GM12878 (cell line): ENCODE data around the gene CLEC4G. TPM values are rescaled to one million over a fixed set of nuclear protein-coding genes. Genes with fewer than 3 reads are reported as not detected.

Source experiments
- ATAC-seq: fragments of 200-7000 bp; cut with Tn5 transposase; 3 replicates; pipeline ENCODE4 v1.9.1; 2020; ENCODE audit warnings: mild to moderate bottlenecking, moderate library complexity
- BruUV-seq: library from RNA; stranded (reverse); fragments of 400-500 nt; replicated peaks from 2 replicates; lab custom pipeline; 2021; lab: Mats Ljungman, UMichigan
- CTCF ChIA-PET: fragments of 300-600 bp; sonication (Branson Sonifier 250); formaldehyde crosslinking; extraction: SDS; loops from one replicate; lab custom pipeline; 2021; ENCODE audit warnings: inconsistent platforms; lab: Yijun Ruan, JAX
- POLR2A ChIA-PET: fragments of 350-600 bp; formaldehyde crosslinking; extraction: SDS; loops from one replicate; lab custom pipeline; 2021; ENCODE audit warnings: inconsistent platforms; lab: Charles Lee
- RAD21 ChIA-PET: fragments of 300-600 bp; sonication (Branson Sonifier 250); formaldehyde crosslinking; loops from one replicate; lab custom pipeline; 2023; ENCODE audit warnings: antibody characterized with exemption; ENCODE audit not compliant: unreplicated experiment; lab: Charles Lee
- SMC1A ChIA-PET: fragments of 300-600 bp; sonication (Branson Sonifier 250); formaldehyde crosslinking; loops from one replicate; lab custom pipeline; 2023; ENCODE audit not compliant: unreplicated experiment, uncharacterized antibody; lab: Charles Lee
- DNase-seq: peaks from one replicate; pipeline ENCODE4 v3.0.0-alpha.2; 2011; ENCODE audit warnings: low read depth, low spot score
- FAIRE-seq: peaks from 3 replicates; lab custom pipeline; 2011; peaks lifted over from hg19 to GRCh38; lab: Jason Lieb, UNC
- H2AFZ ChIP-seq: 2 replicates; pipeline ENCODE4 v1.6.0; 2011; ENCODE audit warnings: low read depth, low read length, control low read depth; ENCODE audit not compliant: control insufficient read depth
- H3K27ac ChIP-seq: 2 replicates; pipeline ENCODE4 v1.5.1; 2011; ENCODE audit warnings: control low read depth; ENCODE audit not compliant: control insufficient read depth, insufficient read depth
- H3K27me3 ChIP-seq, 2 experiments: replicated peaks in 1 of 2; 2 replicates each; pipeline versions ENCODE4 v1.6.0 to v1.6.1; 2011; ENCODE audit warnings: low read length in 1 of 2; ENCODE audit not compliant: control insufficient read depth in 2 of 2, insufficient read depth in 2 of 2
- H3K36me3 ChIP-seq, 2 experiments: 2 replicates each; pipeline ENCODE4 v1.5.1; 2011; ENCODE audit warnings: low read length in 1 of 2; ENCODE audit not compliant: control insufficient read depth in 2 of 2, insufficient read depth in 2 of 2
- H3K4me1 ChIP-seq: 2 replicates; pipeline ENCODE4 v1.6.1; 2011; ENCODE audit warnings: mild to moderate bottlenecking, low read length, moderate library complexity, mixed read lengths; ENCODE audit not compliant: control insufficient read depth, insufficient read depth
- H3K4me2 ChIP-seq: 2 replicates; pipeline ENCODE4 v1.6.0; 2011; ENCODE audit warnings: control low read depth; ENCODE audit not compliant: control insufficient read depth, insufficient read depth
- H3K4me3 ChIP-seq: fragments of 200-600 bp; sonication (generic); 2 replicates; pipeline ENCODE4 v1.5.1; 2016
- H3K79me2 ChIP-seq: 2 replicates; pipeline ENCODE4 v1.6.0; 2011; ENCODE audit warnings: low read length; ENCODE audit not compliant: control insufficient read depth, insufficient read depth
- H3K9ac ChIP-seq: 2 replicates; pipeline ENCODE4 v1.8.0; 2011; ENCODE audit warnings: low read length, control low read depth, mixed read lengths; ENCODE audit not compliant: control insufficient read depth, insufficient read depth
- H3K9me3 ChIP-seq: replicated peaks from 3 replicates; pipeline ENCODE4 v1.5.1; 2011; ENCODE audit warnings: mild to moderate bottlenecking, low read length; ENCODE audit not compliant: control insufficient read depth, insufficient read depth
- H4K20me1 ChIP-seq: 2 replicates; pipeline ENCODE4 v1.6.0; 2011; ENCODE audit not compliant: control insufficient read depth, insufficient read depth
- BMI1 ChIP-seq: fragments of 450-650 bp; IDR thresholded peaks from 2 replicates; pipeline ENCODE4 v1.6.1; 2016; ENCODE audit warnings: mild to moderate bottlenecking, moderate library complexity, borderline replicate concordance
- E2F8 ChIP-seq: fragments of 450-650 bp; IDR thresholded peaks from 2 replicates; pipeline ENCODE4 v1.6.1; 2018; ENCODE audit warnings: mild to moderate bottlenecking, low read depth, moderate library complexity; ENCODE audit not compliant: partially characterized antibody
- SREBF2 ChIP-seq: IDR thresholded peaks from 2 replicates; pipeline ENCODE4 v1.6.1; 2012; ENCODE audit warnings: mild to moderate bottlenecking, low read length
- YBX1 ChIP-seq: fragments of 450-650 bp; IDR thresholded peaks from 2 replicates; pipeline ENCODE4 v1.6.1; 2016; ENCODE audit warnings: antibody characterized with exemption
- ZBTB11 ChIP-seq: fragments of 450-650 bp; formaldehyde crosslinking; IDR thresholded peaks from 2 replicates; pipeline ENCODE4 v1.5.0; 2022; ENCODE audit warnings: mild to moderate bottlenecking, missing genetic modification characterization
- ZSCAN29 ChIP-seq: fragments of 450-650 bp; IDR thresholded peaks from 2 replicates; pipeline ENCODE4 v1.6.1; 2017; ENCODE audit warnings: mild to moderate bottlenecking, moderate library complexity
- WGBS: methylation state at CpG from one replicate; pipeline ENCODE4 v1.1.6; 2016; ENCODE audit warnings: low lambda C conversion rate; ENCODE audit not compliant: insufficient replicate concordance, insufficient coverage; ENCODE audit errors: missing lambda C conversion rate; 5-methylcytosine and 5-hydroxymethylcytosine counted together
- in situ Hi-C: fragments of 300-500 bp; cut with MboI; formaldehyde crosslinking; loops from 9 replicates; pipeline ENCODE4 v1.14.3; 2018; ENCODE audit warnings: mixed read lengths
- intact Hi-C: fragments of 100-400 bp; cut with micrococcal nuclease; formaldehyde crosslinking; loops from one replicate; pipeline ENCODE4 v1.14.2; 2022; ENCODE audit not compliant: unreplicated experiment
- polyA plus RNA-seq, 11 experiments: library from polyadenylated mRNA; depleted of rRNA in 4 of 11; unstranded in 6 of 11; stranded (reverse) in 5 of 11; fragments of >200 nt; fragmentation: Nextera tagmentation in 4 of 11; fragmentation: Illumina TruSeq in 1 of 11; extraction: Ambion mirVana in 4 of 11; extraction: Trizol in 1 of 11; gene quantifications; 1 replicate in 1 of 11; 2 replicates in 10 of 11; pipeline versions ENCODE4 v1.2.1 to v1.2.3, GENCODE V29; 2011 to 2016; ENCODE audit warnings: inconsistent platforms in 2 of 11, missing spikeins in 2 of 11, low read depth in 1 of 11
- total RNA-seq, 4 experiments: library from RNA; depleted of rRNA in 3 of 4; stranded (reverse); fragments of >200 nt in 3 of 4; fragmentation: Illumina TruSeq in 1 of 4; extraction: Trizol in 1 of 4; gene quantifications; 2 replicates each; pipeline versions ENCODE4 v1.2.1 to v1.2.3, GENCODE V29; 2013 to 2021
- TF ChIP-seq, protein P1 (sequence below), 3 experiments: IDR thresholded peaks in 2 of 3; conservative IDR thresholded peaks in 1 of 3; 2 replicates each; pipeline ENCODE4 v1.5.1; 2011; ENCODE audit warnings: low read depth in 3 of 3, low read length in 3 of 3, mild to moderate bottlenecking in 3 of 3, control low read depth in 2 of 3, moderate library complexity in 2 of 3, inconsistent platforms in 1 of 3, mixed read lengths in 1 of 3; ENCODE audit not compliant: control insufficient read depth in 2 of 3, insufficient read depth in 1 of 3; ENCODE audit errors: extremely low read depth in 1 of 3

The CLEC4G gene
- total and polyA plus RNA-seq, 10 of the 15 experiments (the other 5 are each of a cell fraction or from before 2014, with no cell fraction given): 0.04 TPM; not detected in 9

GRCh38 chr19:7729211-7729610, 2.7 kb downstream of the CLEC4G start:
- in situ Hi-C loops: no loop called here
- DNase-seq (no peak), FAIRE-seq (no peak), ATAC-seq (peak; percentile 59)
- RAD21 ChIA-PET: interaction anchor here (0.8 to 1.2 kb wide), 2 partner anchors 48 to 71 kb away, joined by 3 read pairs; partner anchors contain the start of gene TRAPPC5
- Histone ChIP-seq H3K79me2 (no peaks in the 10 kb centered on the region), H4K20me1 (no peaks in the 10 kb centered on the region), H3K27ac (no peak overlapping the region), H3K4me2 (no peak overlapping the region), H3K9ac (no peak overlapping the region), H3K4me1 (no peaks in the 10 kb centered on the region; the same call in none of the 2 replicates), H3K4me3 (no peak overlapping the region), H3K9me3 (no peaks in the 10 kb centered on the region; the same call in 2 of the 3 replicates), H3K27me3 (peaks cover 4% of the 10 kb centered on the region in 2 experiments; a peak in 3 of 4 replicates), H2AFZ (no peak overlapping the region), H3K36me3 (no peaks in the 10 kb centered on the region)
- CTCF ChIA-PET: no interaction called here
- TF ChIP-seq YBX1: no peak
- no peak for TF ChIP-seq ZSCAN29
- no peak for TF ChIP-seq SREBF2
- TF ChIP-seq ZBTB11 (CRISPR knock-in tag): no peak
- TF ChIP-seq, protein P1, sequence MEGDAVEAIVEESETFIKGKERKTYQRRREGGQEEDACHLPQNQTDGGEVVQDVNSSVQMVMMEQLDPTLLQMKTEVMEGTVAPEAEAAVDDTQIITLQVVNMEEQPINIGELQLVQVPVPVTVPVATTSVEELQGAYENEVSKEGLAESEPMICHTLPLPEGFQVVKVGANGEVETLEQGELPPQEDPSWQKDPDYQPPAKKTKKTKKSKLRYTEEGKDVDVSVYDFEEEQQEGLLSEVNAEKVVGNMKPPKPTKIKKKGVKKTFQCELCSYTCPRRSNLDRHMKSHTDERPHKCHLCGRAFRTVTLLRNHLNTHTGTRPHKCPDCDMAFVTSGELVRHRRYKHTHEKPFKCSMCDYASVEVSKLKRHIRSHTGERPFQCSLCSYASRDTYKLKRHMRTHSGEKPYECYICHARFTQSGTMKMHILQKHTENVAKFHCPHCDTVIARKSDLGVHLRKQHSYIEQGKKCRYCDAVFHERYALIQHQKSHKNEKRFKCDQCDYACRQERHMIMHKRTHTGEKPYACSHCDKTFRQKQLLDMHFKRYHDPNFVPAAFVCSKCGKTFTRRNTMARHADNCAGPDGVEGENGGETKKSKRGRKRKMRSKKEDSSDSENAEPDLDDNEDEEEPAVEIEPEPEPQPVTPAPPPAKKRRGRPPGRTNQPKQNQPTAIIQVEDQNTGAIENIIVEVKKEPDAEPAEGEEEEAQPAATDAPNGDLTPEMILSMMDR (IDR thresholded peaks at IDR 0.05 in 2 of 3, conservative IDR thresholded peaks at IDR 0.05 in 1 of 3; ENCODE audit: control insufficient read depth in 2 of 3, extremely low read depth in 1 of 3, insufficient read depth in 1 of 3, low read depth in 3 of 3, low read length in 3 of 3): peak in 1 of 3 experiments; percentile 4; a peak in 1 of 6 replicates
- TF ChIP-seq BMI1: no peak
- no peak for TF ChIP-seq E2F8
- POLR2A ChIA-PET: no interaction called here
- SMC1A ChIA-PET: interaction anchor here (1.0 kb wide), 1 partner anchor 38 kb away, joined by 4 read pairs; no protein-coding TSS in a partner anchor
- WGBS: 58% methylated on average over 16 of the region's 16 CpGs
- intact Hi-C loops: no loop called here
- no TSS peak for BruUV-seq
